HepG2 (cell line): ENCODE data around the gene CDC34. TPM values are rescaled to one million over a fixed set of nuclear protein-coding genes. Genes with fewer than 3 reads are reported as not detected.
A peak's percentile ranks its signal among the peaks of the same experiment; 100 is the strongest.

ENCODE experiments used
- AHR ChIP-seq: IDR thresholded peaks from 2 replicates; pipeline ENCODE4 v1.6.1; 2018; ENCODE audit warnings: missing genetic modification reagents, missing compliant biosample characterization
- GABPA ChIP-seq, 2 experiments: IDR thresholded peaks; 2 replicates each; pipeline ENCODE4 v1.6.1; 2011 to 2016; ENCODE audit warnings: low read depth in 2 of 2, low read length in 1 of 2, missing biosample characterization in 1 of 2, missing genetic modification characterization in 1 of 2
- HOXA5 ChIP-seq: sonication (generic); formaldehyde crosslinking; IDR thresholded peaks from 2 replicates; pipeline ENCODE4 v1.4.0; 2020; ENCODE audit warnings: missing genetic modification reagents
- IKZF4 ChIP-seq: sonication (generic); formaldehyde crosslinking; IDR thresholded peaks from 2 replicates; pipeline ENCODE4 v1.5.1; 2020; ENCODE audit warnings: borderline replicate concordance, mild to moderate bottlenecking, low read depth, missing genetic modification reagents; ENCODE audit errors: not compliant biosample characterization
- KMT2B ChIP-seq: IDR thresholded peaks from 2 replicates; pipeline ENCODE4 v1.6.1; 2016; ENCODE audit warnings: missing genetic modification reagents, missing compliant biosample characterization
- PHF21A ChIP-seq: sonication (generic); formaldehyde crosslinking; IDR thresholded peaks from 2 replicates; pipeline ENCODE4 v1.5.0; 2020; ENCODE audit warnings: mild to moderate bottlenecking, missing genetic modification reagents
- RAD51 ChIP-seq: fragments of 450-650 bp; IDR thresholded peaks from 2 replicates; pipeline ENCODE4 v1.6.1; 2016; ENCODE audit warnings: borderline replicate concordance
- SIN3A ChIP-seq: IDR thresholded peaks from 2 replicates; pipeline ENCODE4 v1.6.1; 2011; ENCODE audit warnings: low read depth, mild to moderate bottlenecking, control low read depth, low read length, borderline replicate concordance
- SPEN ChIP-seq: sonication (generic); formaldehyde crosslinking; IDR thresholded peaks from 2 replicates; pipeline ENCODE4 v1.5.1; 2020; ENCODE audit warnings: low read depth, mild to moderate bottlenecking, missing genetic modification reagents
- ZFX ChIP-seq: sonication (generic); formaldehyde crosslinking; IDR thresholded peaks from 2 replicates; pipeline ENCODE4 v1.4.0; 2020; ENCODE audit warnings: mild to moderate bottlenecking, low read depth, missing genetic modification reagents, moderate library complexity
- ZNF30 ChIP-seq: sonication (generic); formaldehyde crosslinking; IDR thresholded peaks from 2 replicates; pipeline ENCODE4 v1.5.0; 2020; ENCODE audit warnings: mild to moderate bottlenecking, missing genetic modification reagents
- ZNF431 ChIP-seq: sonication (generic); formaldehyde crosslinking; IDR thresholded peaks from 2 replicates; pipeline ENCODE4 v1.9.0; 2022; ENCODE audit warnings: missing genetic modification reagents, low read depth, mild to moderate bottlenecking, borderline replicate concordance
- ZNF781 ChIP-seq: sonication (generic); formaldehyde crosslinking; IDR thresholded peaks from 2 replicates; pipeline ENCODE4 v1.5.1; 2020; ENCODE audit warnings: borderline replicate concordance, mild to moderate bottlenecking, missing genetic modification reagents; ENCODE audit errors: not compliant biosample characterization
- ZNF878 ChIP-seq: sonication (generic); formaldehyde crosslinking; IDR thresholded peaks from 2 replicates; pipeline ENCODE4 v1.8.1; 2023; ENCODE audit warnings: mild to moderate bottlenecking, missing genetic modification reagents, moderate library complexity
- polyA plus RNA-seq, 8 experiments: library from polyadenylated mRNA; depleted of rRNA in 3 of 8; stranded (reverse) in 7 of 8; unstranded in 1 of 8; fragments of >200 nt; fragmentation: Illumina TruSeq in 4 of 8; extraction: Trizol in 4 of 8; gene quantifications; 2 replicates each; pipeline versions ENCODE4 v1.2.1 to v1.2.3, GENCODE V29; 2011 to 2016; ENCODE audit warnings: low read depth in 4 of 8, missing spikeins in 1 of 8, mixed read lengths in 1 of 8; ENCODE audit not compliant: insufficient read depth in 1 of 8
- total RNA-seq, 5 experiments: library from RNA; depleted of rRNA; stranded (reverse); fragments of >200 nt; fragmentation: Illumina TruSeq; extraction: Trizol; gene quantifications; 2 replicates each; pipeline ENCODE4 v1.2.3, GENCODE V29; 2016; ENCODE audit warnings: low read depth in 1 of 5
- TF ChIP-seq, protein P1 (sequence below): sonication (generic); formaldehyde crosslinking; conservative IDR thresholded peaks from 2 replicates; pipeline ENCODE4 v1.8.0; 2022; ENCODE audit warnings: mild to moderate bottlenecking, moderate library complexity, missing genetic modification reagents
- TF ChIP-seq, protein P2 (sequence below): sonication (generic); formaldehyde crosslinking; IDR thresholded peaks from 2 replicates; pipeline ENCODE4 v1.5.0; 2020; ENCODE audit warnings: missing genetic modification reagents
- TF ChIP-seq, protein P3 (sequence below): IDR thresholded peaks from 2 replicates; pipeline ENCODE4 v1.6.1; 2018; ENCODE audit warnings: missing genetic modification reagents, mild to moderate bottlenecking, missing compliant biosample characterization
- TF ChIP-seq, protein P4 (sequence below): sonication (generic); formaldehyde crosslinking; IDR thresholded peaks from 2 replicates; pipeline ENCODE4 v1.5.0; 2020; ENCODE audit warnings: missing genetic modification reagents, mild to moderate bottlenecking, borderline replicate concordance
- TF ChIP-seq, protein P5 (sequence below): sonication (generic); formaldehyde crosslinking; IDR thresholded peaks from 2 replicates; pipeline ENCODE4 v1.4.0; 2020; ENCODE audit warnings: missing genetic modification reagents
- TF ChIP-seq, protein P6 (sequence below): sonication (generic); formaldehyde crosslinking; IDR thresholded peaks from 2 replicates; pipeline ENCODE4 v1.4.0; 2020; ENCODE audit warnings: missing genetic modification reagents
- TF ChIP-seq, protein P7 (sequence below): IDR thresholded peaks from 2 replicates; pipeline ENCODE4 v1.6.1; 2016; ENCODE audit warnings: missing genetic modification reagents, missing compliant biosample characterization

The CDC34 gene
- total and polyA plus RNA-seq, 2 of the 13 experiments (the other 11 are each of a cell fraction or from before 2014, with no cell fraction given): 138 to 150 TPM

DNA sequence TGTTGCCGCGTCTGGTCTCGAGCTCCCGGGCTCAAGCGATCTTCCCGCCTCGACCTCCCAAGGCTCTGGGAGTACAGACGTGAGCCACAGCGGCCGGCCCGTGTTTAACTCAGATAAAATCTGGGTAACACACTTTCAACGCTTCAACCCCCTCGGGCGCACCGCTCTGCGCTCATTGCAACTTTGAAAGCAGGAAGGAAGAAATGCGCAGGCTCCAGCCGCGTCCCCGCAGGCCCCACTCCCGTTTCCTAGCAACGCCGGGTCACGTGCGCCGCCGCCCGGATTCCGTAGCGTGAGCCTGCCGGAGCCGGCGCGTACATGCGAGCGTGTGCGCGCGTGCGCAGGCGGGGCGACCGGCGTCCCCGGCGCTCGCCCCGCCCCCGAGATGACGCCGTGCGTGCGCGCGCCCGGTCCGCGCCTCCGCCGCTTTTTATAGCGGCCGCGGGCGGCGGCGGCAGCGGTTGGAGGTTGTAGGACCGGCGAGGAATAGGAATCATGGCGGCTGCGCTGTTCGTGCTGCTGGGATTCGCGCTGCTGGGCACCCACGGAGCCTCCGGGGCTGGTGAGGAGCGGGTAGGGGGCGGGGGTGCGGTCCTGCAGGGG, 40.7 kb downstream of the CDC34 start, which contains the start of gene BSG (continued):
- TF ChIP-seq, protein P1, sequence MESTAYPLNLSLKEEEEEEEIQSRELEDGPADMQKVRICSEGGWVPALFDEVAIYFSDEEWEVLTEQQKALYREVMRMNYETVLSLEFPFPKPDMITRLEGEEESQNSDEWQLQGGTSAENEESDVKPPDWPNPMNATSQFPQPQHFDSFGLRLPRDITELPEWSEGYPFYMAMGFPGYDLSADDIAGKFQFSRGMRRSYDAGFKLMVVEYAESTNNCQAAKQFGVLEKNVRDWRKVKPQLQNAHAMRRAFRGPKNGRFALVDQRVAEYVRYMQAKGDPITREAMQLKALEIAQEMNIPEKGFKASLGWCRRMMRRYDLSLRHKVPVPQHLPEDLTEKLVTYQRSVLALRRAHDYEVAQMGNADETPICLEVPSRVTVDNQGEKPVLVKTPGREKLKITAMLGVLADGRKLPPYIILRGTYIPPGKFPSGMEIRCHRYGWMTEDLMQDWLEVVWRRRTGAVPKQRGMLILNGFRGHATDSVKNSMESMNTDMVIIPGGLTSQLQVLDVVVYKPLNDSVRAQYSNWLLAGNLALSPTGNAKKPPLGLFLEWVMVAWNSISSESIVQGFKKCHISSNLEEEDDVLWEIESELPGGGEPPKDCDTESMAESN (CRISPR knock-in tag): peak; percentile 16; the same call in 1 of the 2 replicates
- TF ChIP-seq, protein P2, sequence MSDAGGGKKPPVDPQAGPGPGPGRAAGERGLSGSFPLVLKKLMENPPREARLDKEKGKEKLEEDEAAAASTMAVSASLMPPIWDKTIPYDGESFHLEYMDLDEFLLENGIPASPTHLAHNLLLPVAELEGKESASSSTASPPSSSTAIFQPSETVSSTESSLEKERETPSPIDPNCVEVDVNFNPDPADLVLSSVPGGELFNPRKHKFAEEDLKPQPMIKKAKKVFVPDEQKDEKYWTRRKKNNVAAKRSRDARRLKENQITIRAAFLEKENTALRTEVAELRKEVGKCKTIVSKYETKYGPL (CRISPR knock-in tag): no peak
- TF ChIP-seq KMT2B (0 out of 2 replicates have a peak, but pooled peaks have one; percentile 32), ZNF781 (no peak), HOXA5 (CRISPR knock-in tag) (peak; percentile 44; the same call in 1 of the 2 replicates), ZNF878 (peak; percentile 8; the same call in 1 of the 2 replicates), IKZF4 (CRISPR knock-in tag) (peak; percentile 85), GABPA (IDR thresholded peaks at IDR 0.05; ENCODE audit: low read depth, low read length) (no peak), GABPA (CRISPR knock-in tag; IDR thresholded peaks at IDR 0.05; ENCODE audit: low read depth) (no peak), ZNF431 (CRISPR knock-in tag) (no peak; the same call in 1 of the 2 replicates), ZNF30 (CRISPR knock-in tag) (0 out of 2 replicates have a peak, but pooled peaks have one; percentile 39), SIN3A (peak; percentile 92; the same call in 1 of the 2 replicates), PHF21A (CRISPR knock-in tag) (peak; percentile 58; the same call in 1 of the 2 replicates), SPEN (CRISPR knock-in tag) (peak; percentile 54; the same call in 1 of the 2 replicates), AHR (CRISPR knock-in tag) (no peak), RAD51 (peak; percentile 65; the same call in 1 of the 2 replicates), ZFX (CRISPR knock-in tag) (peak; percentile 81)
- TF ChIP-seq, protein P3, sequence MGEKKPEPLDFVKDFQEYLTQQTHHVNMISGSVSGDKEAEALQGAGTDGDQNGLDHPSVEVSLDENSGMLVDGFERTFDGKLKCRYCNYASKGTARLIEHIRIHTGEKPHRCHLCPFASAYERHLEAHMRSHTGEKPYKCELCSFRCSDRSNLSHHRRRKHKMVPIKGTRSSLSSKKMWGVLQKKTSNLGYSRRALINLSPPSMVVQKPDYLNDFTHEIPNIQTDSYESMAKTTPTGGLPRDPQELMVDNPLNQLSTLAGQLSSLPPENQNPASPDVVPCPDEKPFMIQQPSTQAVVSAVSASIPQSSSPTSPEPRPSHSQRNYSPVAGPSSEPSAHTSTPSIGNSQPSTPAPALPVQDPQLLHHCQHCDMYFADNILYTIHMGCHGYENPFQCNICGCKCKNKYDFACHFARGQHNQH (CRISPR knock-in tag): peak; percentile 54; the same call in 1 of the 2 replicates
- TF ChIP-seq, protein P4, sequence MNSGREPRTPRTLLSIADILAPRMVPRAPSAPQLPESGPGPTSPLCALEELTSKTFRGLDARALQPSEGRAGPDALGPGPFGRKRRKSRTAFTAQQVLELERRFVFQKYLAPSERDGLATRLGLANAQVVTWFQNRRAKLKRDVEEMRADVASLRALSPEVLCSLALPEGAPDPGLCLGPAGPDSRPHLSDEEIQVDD: no peak
- TF ChIP-seq, protein P5, sequence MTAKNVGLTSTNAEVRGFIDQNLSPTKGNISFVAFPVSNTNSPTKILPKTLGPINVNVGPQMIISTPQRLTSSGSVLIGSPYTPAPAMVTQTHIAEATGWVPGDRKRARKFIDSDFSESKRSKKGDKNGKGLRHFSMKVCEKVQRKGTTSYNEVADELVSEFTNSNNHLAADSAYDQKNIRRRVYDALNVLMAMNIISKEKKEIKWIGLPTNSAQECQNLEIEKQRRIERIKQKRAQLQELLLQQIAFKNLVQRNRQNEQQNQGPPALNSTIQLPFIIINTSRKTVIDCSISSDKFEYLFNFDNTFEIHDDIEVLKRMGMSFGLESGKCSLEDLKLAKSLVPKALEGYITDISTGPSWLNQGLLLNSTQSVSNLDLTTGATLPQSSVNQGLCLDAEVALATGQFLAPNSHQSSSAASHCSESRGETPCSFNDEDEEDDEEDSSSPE (CRISPR knock-in tag): peak; percentile 50; the same call in 1 of the 2 replicates
- TF ChIP-seq, protein P6, sequence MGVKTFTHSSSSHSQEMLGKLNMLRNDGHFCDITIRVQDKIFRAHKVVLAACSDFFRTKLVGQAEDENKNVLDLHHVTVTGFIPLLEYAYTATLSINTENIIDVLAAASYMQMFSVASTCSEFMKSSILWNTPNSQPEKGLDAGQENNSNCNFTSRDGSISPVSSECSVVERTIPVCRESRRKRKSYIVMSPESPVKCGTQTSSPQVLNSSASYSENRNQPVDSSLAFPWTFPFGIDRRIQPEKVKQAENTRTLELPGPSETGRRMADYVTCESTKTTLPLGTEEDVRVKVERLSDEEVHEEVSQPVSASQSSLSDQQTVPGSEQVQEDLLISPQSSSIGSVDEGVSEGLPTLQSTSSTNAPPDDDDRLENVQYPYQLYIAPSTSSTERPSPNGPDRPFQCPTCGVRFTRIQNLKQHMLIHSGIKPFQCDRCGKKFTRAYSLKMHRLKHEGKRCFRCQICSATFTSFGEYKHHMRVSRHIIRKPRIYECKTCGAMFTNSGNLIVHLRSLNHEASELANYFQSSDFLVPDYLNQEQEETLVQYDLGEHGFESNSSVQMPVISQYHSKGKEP: peak; percentile 84; the same call in 1 of the 2 replicates
- TF ChIP-seq, protein P7, sequence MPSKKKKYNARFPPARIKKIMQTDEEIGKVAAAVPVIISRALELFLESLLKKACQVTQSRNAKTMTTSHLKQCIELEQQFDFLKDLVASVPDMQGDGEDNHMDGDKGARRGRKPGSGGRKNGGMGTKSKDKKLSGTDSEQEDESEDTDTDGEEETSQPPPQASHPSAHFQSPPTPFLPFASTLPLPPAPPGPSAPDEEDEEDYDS (CRISPR knock-in tag): peak; percentile 98
